Thoracic aorta (tissue), 2 donors: ENCODE results near the gene RPL13A. TPM values are rescaled to one million over a fixed set of nuclear protein-coding genes. Genes with fewer than 3 reads are reported as not detected.
A peak's percentile ranks its signal among the peaks of the same experiment; 100 is the strongest.

ENCODE experiments used
- ATAC-seq: fragments of 150-250 bp; one replicate; pipeline ENCODE4 v1.8.0; 2017; ENCODE audit warnings: low read depth; ENCODE audit not compliant: insufficient number of reproducible peaks, low FRiP score
- DNase-seq: peaks from one replicate; pipeline ENCODE4 v3.0.0-alpha.2; 2020; ENCODE audit warnings: low spot score
- H3K27ac ChIP-seq, 2 donors: fragments of 200-600 bp; sonication (generic); 1 replicate in 1 of 2; 2 replicates in 1 of 2; pipeline ENCODE4 v1.5.1; 2016; ENCODE audit warnings: mild to moderate bottlenecking in 2 of 2, moderate library complexity in 2 of 2
- H3K27me3 ChIP-seq: fragments of 200-600 bp; sonication (generic); replicated peaks from 2 replicates; pipeline ENCODE4 v1.6.0; 2016; ENCODE audit warnings: mild to moderate bottlenecking; ENCODE audit not compliant: insufficient read depth
- H3K36me3 ChIP-seq: fragments of 200-600 bp; sonication (generic); one replicate; pipeline ENCODE4 v1.5.1; 2016
- H3K4me1 ChIP-seq, 2 donors: fragments of 200-600 bp; sonication (generic); 1 replicate in 1 of 2; 2 replicates in 1 of 2; pipeline versions ENCODE4 v1.5.1 to v1.6.0; 2016; ENCODE audit warnings: low read depth in 2 of 2, mild to moderate bottlenecking in 1 of 2; ENCODE audit not compliant: control insufficient read depth in 1 of 2
- H3K4me3 ChIP-seq: fragments of 200-600 bp; sonication (generic); 2 replicates; pipeline ENCODE4 v1.5.1; 2016; ENCODE audit warnings: mild to moderate bottlenecking
- H3K9me3 ChIP-seq: fragments of 200-600 bp; sonication (generic); 2 replicates; pipeline ENCODE4 v1.5.1; 2016
- total RNA-seq, 2 donors: library from RNA; depleted of rRNA; stranded (reverse); fragments of >200 nt; gene quantifications; one replicate each; pipeline versions ENCODE4 v1.1.0 to v1.2.3, GENCODE V29; 2016
- TF ChIP-seq, protein P1 (sequence below): fragments of 200-600 bp; sonication (generic); IDR thresholded peaks from one replicate; pipeline ENCODE4 v1.5.1; 2019; ENCODE audit warnings: antibody characterized with exemption

Gene RPL13A
- total RNA-seq, 2 donors from 2014 or later: 996 to 1,451 TPM

DNA sequence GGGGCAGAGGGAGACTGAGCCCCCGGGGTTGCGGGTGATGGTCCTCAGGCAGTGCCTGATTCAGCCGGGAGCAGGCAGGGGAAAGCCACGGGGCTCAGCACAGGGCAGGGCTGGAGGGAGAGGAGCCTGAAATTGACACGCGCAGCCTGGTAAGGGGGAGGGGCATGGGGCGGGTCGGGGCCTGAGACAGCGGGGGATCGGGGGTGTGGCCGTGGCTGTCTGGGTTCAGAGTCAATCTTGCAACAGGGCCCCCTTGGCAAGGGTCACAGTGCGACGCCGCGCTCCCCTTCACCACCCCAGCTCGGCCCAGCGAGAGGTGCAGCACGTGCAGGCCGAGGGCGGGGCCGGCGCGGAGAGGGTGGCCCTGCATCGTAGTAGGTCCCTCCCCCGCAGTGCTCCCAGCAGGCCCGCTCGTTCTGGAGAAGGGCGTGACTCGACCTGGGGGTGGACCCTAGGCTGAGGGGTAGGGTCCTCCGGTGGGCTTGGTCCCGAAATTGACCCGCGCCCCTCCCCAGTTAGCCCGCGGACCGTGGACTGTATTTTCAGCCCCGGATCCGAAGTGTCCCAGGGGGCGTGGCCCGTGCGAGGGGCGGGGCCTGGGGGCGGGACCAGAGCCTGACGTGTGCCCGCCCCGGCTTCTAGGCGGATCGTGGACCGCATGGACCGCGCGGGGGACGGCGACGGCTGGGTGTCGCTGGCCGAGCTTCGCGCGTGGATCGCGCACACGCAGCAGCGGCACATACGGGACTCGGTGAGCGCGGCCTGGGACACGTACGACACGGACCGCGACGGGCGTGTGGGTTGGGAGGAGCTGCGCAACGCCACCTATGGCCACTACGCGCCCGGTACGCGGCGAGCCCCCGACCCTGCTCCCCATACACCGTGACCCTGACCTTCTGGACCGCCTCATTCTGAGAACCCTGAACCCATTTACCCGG, 46.4 kb downstream of the RPL13A start:
- H3K9me3 ChIP-seq: no peaks in the 10 kb centered on the region
- H3K4me1 ChIP-seq: peaks cover 5 to 17% of the 10 kb centered on the region in 2 donors
- TF ChIP-seq, protein P1, sequence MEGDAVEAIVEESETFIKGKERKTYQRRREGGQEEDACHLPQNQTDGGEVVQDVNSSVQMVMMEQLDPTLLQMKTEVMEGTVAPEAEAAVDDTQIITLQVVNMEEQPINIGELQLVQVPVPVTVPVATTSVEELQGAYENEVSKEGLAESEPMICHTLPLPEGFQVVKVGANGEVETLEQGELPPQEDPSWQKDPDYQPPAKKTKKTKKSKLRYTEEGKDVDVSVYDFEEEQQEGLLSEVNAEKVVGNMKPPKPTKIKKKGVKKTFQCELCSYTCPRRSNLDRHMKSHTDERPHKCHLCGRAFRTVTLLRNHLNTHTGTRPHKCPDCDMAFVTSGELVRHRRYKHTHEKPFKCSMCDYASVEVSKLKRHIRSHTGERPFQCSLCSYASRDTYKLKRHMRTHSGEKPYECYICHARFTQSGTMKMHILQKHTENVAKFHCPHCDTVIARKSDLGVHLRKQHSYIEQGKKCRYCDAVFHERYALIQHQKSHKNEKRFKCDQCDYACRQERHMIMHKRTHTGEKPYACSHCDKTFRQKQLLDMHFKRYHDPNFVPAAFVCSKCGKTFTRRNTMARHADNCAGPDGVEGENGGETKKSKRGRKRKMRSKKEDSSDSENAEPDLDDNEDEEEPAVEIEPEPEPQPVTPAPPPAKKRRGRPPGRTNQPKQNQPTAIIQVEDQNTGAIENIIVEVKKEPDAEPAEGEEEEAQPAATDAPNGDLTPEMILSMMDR: no peak
- peaks cover 29% of the 10 kb centered on the region for H3K36me3 ChIP-seq
- peak; percentile 60 for ATAC-seq
- peak overlapping the region; percentile 74 for H3K4me3 ChIP-seq
- no peak overlapping the region for H3K27ac ChIP-seq
- no peaks in the 10 kb centered on the region for H3K27me3 ChIP-seq
- DNase-seq: no peak

DNA sequence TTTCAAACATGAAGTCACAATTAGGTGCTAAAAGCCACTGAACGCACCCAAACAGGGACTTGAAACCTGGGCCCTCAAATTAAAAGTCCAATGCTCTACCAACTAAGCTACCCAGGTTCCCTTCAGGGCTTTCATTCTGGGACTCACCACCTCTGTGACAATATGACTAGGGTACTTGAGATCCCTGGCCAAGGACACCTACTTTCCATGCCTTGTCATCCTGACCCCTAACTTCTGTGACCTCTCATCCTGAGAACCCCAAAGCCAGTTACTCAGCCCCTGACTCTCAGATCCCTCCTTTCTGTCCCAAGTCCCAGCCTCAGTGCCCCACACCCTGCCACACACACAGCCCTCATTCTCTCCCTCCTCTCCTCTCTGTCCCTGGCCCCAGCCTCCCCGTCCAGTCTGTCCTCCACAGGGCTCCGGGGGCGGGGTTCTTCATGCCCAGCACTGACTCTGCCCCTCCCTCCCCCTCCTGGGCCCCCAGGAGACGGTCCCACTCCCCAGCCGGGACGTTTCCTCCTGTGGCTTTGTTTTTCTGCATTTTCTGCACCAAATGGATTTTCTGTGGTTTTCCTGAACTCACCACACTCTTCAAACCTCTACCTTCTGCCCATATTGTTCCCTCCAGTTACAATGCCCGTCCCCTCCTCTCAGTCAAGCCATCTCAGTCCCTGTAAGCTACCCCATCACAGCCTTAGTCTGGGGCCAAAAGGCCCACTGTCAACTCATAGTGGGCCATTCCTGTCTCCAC, 47.4 kb downstream of the RPL13A start:
- no peaks in the 10 kb centered on the region for H3K27me3 ChIP-seq
- ATAC-seq (no peak), DNase-seq (no peak)
- no peaks in the 10 kb centered on the region for H3K9me3 ChIP-seq
- H3K27ac ChIP-seq: no peak overlapping the region
- TF ChIP-seq, protein P1: no peak
- H3K4me1 ChIP-seq: peaks cover 5 to 10% of the 10 kb centered on the region in 2 donors
- H3K4me3 ChIP-seq: peak overlapping the region; percentile 74
- peaks cover 39% of the 10 kb centered on the region for H3K36me3 ChIP-seq

DNA sequence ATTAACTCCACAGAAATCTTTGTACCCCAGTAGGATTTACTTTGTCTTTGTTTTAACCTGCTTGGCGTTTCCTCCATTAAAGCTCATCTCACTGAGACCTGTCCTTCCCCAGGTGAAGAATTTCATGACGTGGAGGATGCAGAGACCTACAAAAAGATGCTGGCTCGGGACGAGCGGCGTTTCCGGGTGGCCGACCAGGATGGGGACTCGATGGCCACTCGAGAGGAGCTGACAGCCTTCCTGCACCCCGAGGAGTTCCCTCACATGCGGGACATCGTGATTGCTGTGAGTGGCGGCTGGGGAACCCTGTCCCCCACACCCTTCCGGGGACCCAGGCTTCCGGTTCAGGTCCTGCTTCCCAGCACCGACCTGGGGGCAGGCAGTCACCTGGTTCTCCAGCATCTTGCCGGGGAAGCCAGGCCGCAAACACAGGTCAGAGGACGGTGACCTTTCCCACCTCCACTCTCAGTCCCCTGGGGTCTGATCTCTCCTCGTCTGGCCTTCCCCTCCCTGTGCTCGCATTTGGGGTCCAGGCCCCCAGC, 49.6 kb downstream of the RPL13A start:
- ATAC-seq (no peak), DNase-seq (no peak)
- TF ChIP-seq, protein P1: no peak
- Histone ChIP-seq H3K27me3 (no peaks in the 10 kb centered on the region), H3K9me3 (no peaks in the 10 kb centered on the region), H3K27ac (no peak overlapping the region), H3K4me3 (no peak overlapping the region), H3K36me3 (peaks cover 40% of the 10 kb centered on the region), H3K4me1 (peaks cover 5 to 10% of the 10 kb centered on the region in 2 donors)

GRCh38 chr19:49538643-49539042, 51.2 kb downstream of the RPL13A start:
- Histone ChIP-seq H3K9me3 (no peaks in the 10 kb centered on the region), H3K27ac (no peak overlapping the region), H3K36me3 (peaks cover 55% of the 10 kb centered on the region), H3K4me3 (no peak overlapping the region), H3K27me3 (no peaks in the 10 kb centered on the region), H3K4me1 (peaks cover 0 to 2% of the 10 kb centered on the region in 2 donors)
- ATAC-seq: no peak
- DNase-seq: no peak
- TF ChIP-seq, protein P1: no peak
